H1 (cell line): ENCODE data around the gene RASGRP1. TPM values are rescaled to one million over a fixed set of nuclear protein-coding genes. Genes with fewer than 3 reads are reported as not detected.

Experiments
- CTCF ChIA-PET: fragments of 300-600 bp; sonication (Branson Sonifier 250); formaldehyde crosslinking; loops from one replicate; lab custom pipeline; 2021; ENCODE audit not compliant: partially characterized antibody; lab: Charles Lee
- POLR2A ChIA-PET: fragments of 300-600 bp; sonication (Branson Sonifier 250); formaldehyde crosslinking; loops from one replicate; lab custom pipeline; 2021; ENCODE audit warnings: inconsistent platforms; ENCODE audit not compliant: partially characterized antibody; lab: Charles Lee
- DNase-seq, 2 experiments: peaks; one replicate each; pipeline versions ENCODE4 v3.0.0 to v3.0.0-alpha.2; 2010 to 2022; ENCODE audit warnings: low spot score in 2 of 2, low read depth in 1 of 2, mixed read lengths in 1 of 2
- FAIRE-seq: peaks from 2 replicates; lab custom pipeline; 2011; peaks lifted over from hg19 to GRCh38; lab: Jason Lieb, UNC
- H2AFZ ChIP-seq: 2 replicates; pipeline ENCODE4 v1.8.1; 2012; ENCODE audit warnings: low read length, inconsistent platforms
- H2AK5ac ChIP-seq: 2 replicates; pipeline ENCODE4 v1.6.1; 2013; ENCODE audit warnings: low read depth, low read length
- H2BK120ac ChIP-seq: replicated peaks from 2 replicates; pipeline ENCODE3; 2013; ENCODE audit warnings: low read depth, low read length, inconsistent platforms
- H2BK12ac ChIP-seq: 2 replicates; pipeline ENCODE4 v1.6.1; 2013; ENCODE audit warnings: low read depth, low read length
- H2BK15ac ChIP-seq: 2 replicates; pipeline ENCODE4 v1.6.1; 2013; ENCODE audit warnings: low read length
- H2BK20ac ChIP-seq: 2 replicates; pipeline ENCODE4 v1.6.1; 2013; ENCODE audit warnings: low read length
- H2BK5ac ChIP-seq: 2 replicates; pipeline ENCODE4 v1.6.1; 2013; ENCODE audit warnings: low read depth, low read length
- H3K14ac ChIP-seq: 2 replicates; pipeline ENCODE4 v1.6.1; 2013; ENCODE audit warnings: inconsistent platforms; ENCODE audit not compliant: insufficient read length
- H3K18ac ChIP-seq: 2 replicates; pipeline ENCODE4 v1.6.1; 2013; ENCODE audit warnings: low read length; ENCODE audit errors: extremely low read depth
- H3K23ac ChIP-seq: 2 replicates; pipeline ENCODE4 v1.6.1; 2013; ENCODE audit warnings: inconsistent platforms; ENCODE audit not compliant: insufficient read length
- H3K23me2 ChIP-seq: 2 replicates; pipeline ENCODE4 v1.6.1; 2013; ENCODE audit warnings: low read depth, low read length
- H3K27ac ChIP-seq: 2 replicates; pipeline ENCODE4 v1.6.1; 2011; ENCODE audit warnings: low read depth, low read length, inconsistent platforms
- H3K27me3 ChIP-seq, 4 experiments: replicated peaks in 1 of 4; 1 replicate in 1 of 4; 2 replicates in 3 of 4; pipeline versions ENCODE4 v1.6.1 to v1.8.1; 2011 to 2013; ENCODE audit warnings: low read length in 3 of 4, mild to moderate bottlenecking in 3 of 4, inconsistent platforms in 2 of 4, mixed read lengths in 2 of 4, moderate library complexity in 1 of 4; ENCODE audit not compliant: control insufficient read depth in 3 of 4, insufficient read depth in 3 of 4; ENCODE audit errors: extremely low read depth in 1 of 4
- H3K36me3 ChIP-seq, 4 experiments: 2 replicates each; pipeline versions ENCODE4 v1.6.1 to v1.8.1; 2011 to 2013; ENCODE audit warnings: mild to moderate bottlenecking in 4 of 4, low read length in 3 of 4, moderate library complexity in 2 of 4, control low read depth in 1 of 4, inconsistent platforms in 1 of 4; ENCODE audit not compliant: insufficient read depth in 4 of 4, control insufficient read depth in 2 of 4
- H3K4ac ChIP-seq: replicated peaks from 2 replicates; pipeline ENCODE3; 2013; ENCODE audit warnings: low read length, low read depth, mixed read lengths, inconsistent platforms; ENCODE audit not compliant: insufficient read length
- H3K4me1 ChIP-seq, 4 experiments: replicated peaks in 1 of 4; 1 replicate in 1 of 4; 2 replicates in 3 of 4; pipeline versions ENCODE4 v1.6.1 to v1.8.1; 2011 to 2013; ENCODE audit warnings: low read length in 3 of 4, inconsistent platforms in 2 of 4, mixed read lengths in 1 of 4; ENCODE audit not compliant: insufficient read depth in 4 of 4, control insufficient read depth in 3 of 4
- H3K4me2 ChIP-seq, 2 experiments: 2 replicates each; pipeline versions ENCODE4 v1.6.1 to v1.8.1; 2011 to 2013; ENCODE audit warnings: low read depth in 2 of 2, low read length in 2 of 2, control low read depth in 1 of 2, inconsistent platforms in 1 of 2, mild to moderate bottlenecking in 1 of 2; ENCODE audit not compliant: insufficient read depth in 1 of 2
- H3K4me3 ChIP-seq, 4 experiments: fragments of 200-600, 300-600 bp in 1 of 4; sonication (generic), shearing (Covaris generic), sonication (Bioruptor Twin) in 1 of 4; 2 replicates each; pipeline versions ENCODE4 v1.5.1 to v1.8.1; 2011 to 2016; ENCODE audit warnings: low read length in 4 of 4, low read depth in 3 of 4, control low read depth in 2 of 4, inconsistent platforms in 2 of 4, mild to moderate bottlenecking in 2 of 4, mixed read lengths in 1 of 4, moderate library complexity in 1 of 4; ENCODE audit not compliant: insufficient read depth in 2 of 4; ENCODE audit errors: extremely low read depth in 1 of 4
- H3K56ac ChIP-seq: replicated peaks from 2 replicates; pipeline ENCODE3; 2013; ENCODE audit warnings: low read depth, mild to moderate bottlenecking, mixed read lengths, low read length, inconsistent platforms; ENCODE audit not compliant: insufficient read length
- H3K79me1 ChIP-seq: 2 replicates; pipeline ENCODE4 v1.6.1; 2013; ENCODE audit warnings: low read depth, low read length, control low read depth
- H3K79me2 ChIP-seq, 2 experiments: 2 replicates each; pipeline versions ENCODE4 v1.6.1 to v1.8.1; 2012 to 2013; ENCODE audit warnings: low read length in 2 of 2, mild to moderate bottlenecking in 2 of 2, inconsistent platforms in 1 of 2; ENCODE audit not compliant: insufficient read depth in 2 of 2, control insufficient read depth in 1 of 2
- H3K9ac ChIP-seq, 4 experiments: replicated peaks in 1 of 4; 1 replicate in 1 of 4; 2 replicates in 3 of 4; pipeline versions ENCODE4 v1.6.1 to v1.8.1; 2011 to 2013; ENCODE audit warnings: low read depth in 3 of 4, low read length in 3 of 4, control low read depth in 2 of 4, mild to moderate bottlenecking in 2 of 4, moderate library complexity in 2 of 4, inconsistent platforms in 1 of 4; ENCODE audit errors: extremely low read depth in 1 of 4
- H3K9me3 ChIP-seq, 2 experiments: 2 replicates each; pipeline versions ENCODE4 v1.6.1 to v1.8.1; 2012 to 2013; ENCODE audit warnings: mild to moderate bottlenecking in 2 of 2, moderate library complexity in 2 of 2, control low read depth in 1 of 2, inconsistent platforms in 1 of 2, low read depth in 1 of 2, low read length in 1 of 2, mixed read lengths in 1 of 2; ENCODE audit not compliant: insufficient read depth in 2 of 2
- H4K20me1 ChIP-seq, 2 experiments: replicated peaks in 1 of 2; 2 replicates each; pipeline versions ENCODE3 to v1.8.1; 2011 to 2013; ENCODE audit warnings: inconsistent platforms in 2 of 2, low read length in 2 of 2, mild to moderate bottlenecking in 1 of 2; ENCODE audit not compliant: insufficient read depth in 2 of 2, control insufficient read depth in 1 of 2
- H4K5ac ChIP-seq: 2 replicates; pipeline ENCODE4 v1.6.1; 2013; ENCODE audit warnings: low read length, low read depth, mixed read lengths, inconsistent platforms; ENCODE audit not compliant: insufficient read length
- H4K8ac ChIP-seq: 2 replicates; pipeline ENCODE4 v1.8.0; 2013; ENCODE audit warnings: mild to moderate bottlenecking, moderate library complexity, low read length, inconsistent platforms; ENCODE audit not compliant: insufficient read depth; ENCODE audit errors: extremely low read depth
- H4K91ac ChIP-seq: replicated peaks from 2 replicates; pipeline ENCODE3; 2013; ENCODE audit warnings: low read length, mixed read lengths, inconsistent platforms; ENCODE audit not compliant: insufficient read length
- ASH2L ChIP-seq: fragments of 200-600, 300-600 bp; sonication (generic); IDR thresholded peaks from one replicate; pipeline ENCODE4 v1.7.1; 2017; ENCODE audit warnings: low read length
- WGBS, 2 experiments: shearing (Covaris generic) in 1 of 2; methylation state at CpG; one replicate each; pipeline versions ENCODE4 v1.1.6 to v1.1.7; 2013 to 2015; ENCODE audit warnings: low lambda C conversion rate in 2 of 2, mixed read lengths in 2 of 2, inconsistent platforms in 1 of 2, low coverage in 1 of 2, missing lambda C conversion rate in 1 of 2; ENCODE audit not compliant: insufficient replicate concordance in 2 of 2, insufficient coverage in 1 of 2, insufficient read length in 1 of 2; ENCODE audit errors: extremely low coverage in 1 of 2, missing lambda C conversion rate in 1 of 2; 5-methylcytosine and 5-hydroxymethylcytosine counted together
- polyA plus RNA-seq, 7 experiments: library from polyadenylated mRNA; depleted of rRNA in 3 of 7; stranded (reverse) in 5 of 7; unstranded in 2 of 7; fragments of >200 nt in 5 of 7; fragments of 200-250 nt in 2 of 7; gene quantifications; 1 replicate in 5 of 7; 2 replicates in 1 of 7; 4 replicates in 1 of 7; pipeline versions ENCODE4 v1.2.1 to v1.2.3, GENCODE V29; 2011 to 2013; ENCODE audit warnings: missing spikeins in 2 of 7, mixed read lengths in 2 of 7
- total RNA-seq: library from RNA; stranded (reverse); fragmentation: NEBNext Ultra II Directional; extraction: Animal tissue kit (Norgen Biotek cat#: 25700); gene quantifications from 2 replicates; pipeline ENCODE4 v1.2.1, GENCODE V29; 2021

The RASGRP1 gene
- total and polyA plus RNA-seq, 2 of the 8 experiments (the other 6 are each of a cell fraction or from before 2014, with no cell fraction given) = 1.1 to 2.1 TPM

GRCh38 chr15:38589502-38589901 lies 24.9 kb upstream of the RASGRP1 start:
- H3K79me2 ChIP-seq = no peaks in the 10 kb centered on the region
- H4K91ac ChIP-seq = no peak overlapping the region
- H3K4me2 ChIP-seq = no peak overlapping the region
- CTCF ChIA-PET = interaction anchor here (0.6 to 1.0 kb wide), 2 partner anchors 14 to 220 kb away, joined by 3 to 4 read pairs; no protein-coding TSS in a partner anchor
- FAIRE-seq = no peak
- H3K14ac ChIP-seq = no peak overlapping the region
- no peaks in the 10 kb centered on the region for H3K27me3 ChIP-seq
- H3K9me3 ChIP-seq = no peaks in the 10 kb centered on the region
- no peak overlapping the region for H2BK15ac ChIP-seq
- H3K4ac ChIP-seq = no peak overlapping the region
- no peak for DNase-seq
- H2AK5ac ChIP-seq = no peak overlapping the region
- H4K20me1 ChIP-seq = no peaks in the 10 kb centered on the region
- H3K4me1 ChIP-seq = no peaks in the 10 kb centered on the region
- H2BK5ac ChIP-seq = no peak overlapping the region
- no peak overlapping the region for H2BK20ac ChIP-seq
- no peak overlapping the region for H3K18ac ChIP-seq
- no peak overlapping the region for H2AFZ ChIP-seq
- no peaks in the 10 kb centered on the region for H3K79me1 ChIP-seq
- no peak overlapping the region for H3K4me3 ChIP-seq
- POLR2A ChIA-PET = no interaction called here
- WGBS, 2 experiments = 90% methylated on average over 4 of the region's 4 CpGs; no CpG with 5 or more reads in 1 of the 2 experiments
- no peak overlapping the region for H2BK120ac ChIP-seq
- no peak overlapping the region for H3K56ac ChIP-seq
- H3K23me2 ChIP-seq = no peaks in the 10 kb centered on the region
- no peak overlapping the region for H4K8ac ChIP-seq
- no peak overlapping the region for H3K23ac ChIP-seq
- H3K27ac ChIP-seq = no peak overlapping the region
- no peaks in the 10 kb centered on the region for H3K36me3 ChIP-seq
- no peak overlapping the region for H4K5ac ChIP-seq
- H3K9ac ChIP-seq = no peak overlapping the region
- H2BK12ac ChIP-seq = no peak overlapping the region
- TF ChIP-seq ASH2L = no peak
